GM18870 (cell line): Measurements from ENCODE around the gene ZWILCH.
"Not testable (repeated sequence)": the region's sequence is repeated elsewhere in the genome, so short reads cannot be mapped to it uniquely, and the experiment has no call there.

Experiments used
- ATAC-seq: cut with Tn5 transposase; IDR thresholded peaks from one replicate; pipeline ENCODE4 v1.9.1; 2021; ENCODE audit warnings: moderate library complexity; ENCODE audit not compliant: unreplicated experiment

Gene ZWILCH

GRCh38 chr15:66504563-66505429 lies at the start of gene ZWILCH, which contains the start of gene RPL4:
ZWILCH (plus strand) TSS chr15:66505326; CDS start chr15:66505339, 13 bp downstream.
RPL4 (minus strand) TSS chr15:66504855; CDS start chr15:66504790, 65 bp downstream.
- ATAC-seq = peak; percentile 57

GRCh38 chr15:66456211-66456610 lies 48.9 kb upstream of the ZWILCH start:
- ATAC-seq = no peak

- ATAC-seq = no peak
These were observed 45.1 kb upstream of the ZWILCH start for GRCh38 chr15:66459818-66460615.

GRCh38 chr15:66461294-66461693 lies 43.8 kb upstream of the ZWILCH start:
- ATAC-seq = not testable (repeated sequence)

- ATAC-seq = no peak
These were observed 43.2 kb upstream of the ZWILCH start for GRCh38 chr15:66461917-66462316.

GRCh38 chr15:66462627-66463026 lies 42.5 kb upstream of the ZWILCH start:
- no peak for ATAC-seq

GRCh38 chr15:66465294-66465693 lies 39.8 kb upstream of the ZWILCH start:
- not testable (repeated sequence) for ATAC-seq

GRCh38 chr15:66467162-66468040 lies 37.7 kb upstream of the ZWILCH start:
- ATAC-seq = not testable (repeated sequence)

GRCh38 chr15:66470825-66471224 lies 34.3 kb upstream of the ZWILCH start:
- ATAC-seq = not testable (repeated sequence)

- peak; percentile 84 for ATAC-seq
These were observed 32.7 kb upstream of the ZWILCH start for GRCh38 chr15:66472176-66472999.

- ATAC-seq = no peak
These were observed 31.0 kb upstream of the ZWILCH start for GRCh38 chr15:66474135-66474534.

- no peak for ATAC-seq
These were observed 30.2 kb upstream of the ZWILCH start for GRCh38 chr15:66474963-66475362.

- ATAC-seq = no peak
These were observed 28.6 kb upstream of the ZWILCH start for GRCh38 chr15:66476535-66476934.

GRCh38 chr15:66477011-66477410 lies 28.1 kb upstream of the ZWILCH start:
- no peak for ATAC-seq

- no peak for ATAC-seq
These were observed 24.9 kb upstream of the ZWILCH start for GRCh38 chr15:66480267-66480666.

GRCh38 chr15:66481107-66481856 lies 23.8 kb upstream of the ZWILCH start:
- ATAC-seq = no peak

- no peak for ATAC-seq
These were observed 22.6 kb upstream of the ZWILCH start for GRCh38 chr15:66482539-66482938.

GRCh38 chr15:66483131-66483566 lies 22.0 kb upstream of the ZWILCH start:
- no peak for ATAC-seq

GRCh38 chr15:66484539-66485112 lies 20.5 kb upstream of the ZWILCH start:
- ATAC-seq = no peak
